ENCODE measurements around the gene MED27. TPM values are rescaled to one million over a fixed set of nuclear protein-coding genes. Genes with fewer than 3 reads are reported as not detected.

MED27 gene
- polyA plus RNA-seq, 1 donor: 12.6 TPM

GRCh38 chr9:131999692-132000551 lies 79.7 kb downstream of the MED27 start:
- no peaks in the 10 kb centered on the region for H3K27me3 ChIP-seq (ENCODE audit: control insufficient read depth, insufficient read depth, low read length)
- no peak overlapping the region for H3K27ac ChIP-seq (ENCODE audit: low read length)
- 90% methylated on average over 2 of the region's 4 CpGs for WGBS (ENCODE audit: insufficient coverage, low lambda C conversion rate)
- H3K4me1 ChIP-seq (ENCODE audit: control insufficient read depth, insufficient read depth, low read length): no peaks in the 10 kb centered on the region
- H3K4me3 ChIP-seq (ENCODE audit: low read length): no peak overlapping the region
- peaks cover 10% of the 10 kb centered on the region for H3K36me3 ChIP-seq (ENCODE audit: control insufficient read depth, insufficient read depth, low read length)
- no peak for DNase-seq
- H3K9me3 ChIP-seq (ENCODE audit: control insufficient read depth, low read depth, low read length): no peaks in the 10 kb centered on the region

- no peaks in the 10 kb centered on the region for H3K27me3 ChIP-seq (ENCODE audit: control insufficient read depth, insufficient read depth, low read length)
These were observed 81.9 kb downstream of the MED27 start for GRCh38 chr9:131997779-131998178.

GRCh38 chr9:131997076-131997475 lies 82.6 kb downstream of the MED27 start:
- peaks cover 8% of the 10 kb centered on the region for H3K36me3 ChIP-seq (ENCODE audit: control insufficient read depth, insufficient read depth, low read length)
- no peaks in the 10 kb centered on the region for H3K9me3 ChIP-seq (ENCODE audit: control insufficient read depth, low read depth, low read length)
- no peaks in the 10 kb centered on the region for H3K27me3 ChIP-seq (ENCODE audit: control insufficient read depth, insufficient read depth, low read length)
- no peak for DNase-seq
- WGBS (ENCODE audit: insufficient coverage, low lambda C conversion rate): no CpG with 5 or more reads among the region's 6 CpGs
- H3K4me1 ChIP-seq (ENCODE audit: control insufficient read depth, insufficient read depth, low read length): no peaks in the 10 kb centered on the region
- H3K4me3 ChIP-seq (ENCODE audit: low read length): no peak overlapping the region
- H3K27ac ChIP-seq (ENCODE audit: low read length): no peak overlapping the region

More at GRCh38 chr9:131997779-131998178, 81.9 kb downstream of the MED27 start:
- H3K36me3 ChIP-seq (ENCODE audit: control insufficient read depth, insufficient read depth, low read length): peaks cover 8% of the 10 kb centered on the region
- no peak overlapping the region for H3K27ac ChIP-seq (ENCODE audit: low read length)
- WGBS (ENCODE audit: insufficient coverage, low lambda C conversion rate): 100% methylated on average over 2 of the region's 7 CpGs
- no peak overlapping the region for H3K4me3 ChIP-seq (ENCODE audit: low read length)
- DNase-seq: no peak
- no peaks in the 10 kb centered on the region for H3K4me1 ChIP-seq (ENCODE audit: control insufficient read depth, insufficient read depth, low read length)
- H3K9me3 ChIP-seq (ENCODE audit: control insufficient read depth, low read depth, low read length): no peaks in the 10 kb centered on the region

GRCh38 chr9:131995382-131995781 lies 84.3 kb downstream of the MED27 start:
- H3K27ac ChIP-seq (ENCODE audit: low read length): no peak overlapping the region
- H3K27me3 ChIP-seq (ENCODE audit: control insufficient read depth, insufficient read depth, low read length): no peaks in the 10 kb centered on the region
- no CpG with 5 or more reads among the region's 2 CpGs for WGBS (ENCODE audit: insufficient coverage, low lambda C conversion rate)
- peaks cover 8% of the 10 kb centered on the region for H3K36me3 ChIP-seq (ENCODE audit: control insufficient read depth, insufficient read depth, low read length)
- H3K4me3 ChIP-seq (ENCODE audit: low read length): no peak overlapping the region
- H3K4me1 ChIP-seq (ENCODE audit: control insufficient read depth, insufficient read depth, low read length): no peaks in the 10 kb centered on the region
- DNase-seq: no peak
- H3K9me3 ChIP-seq (ENCODE audit: control insufficient read depth, low read depth, low read length): no peaks in the 10 kb centered on the region

GRCh38 chr9:131994364-131995125 lies 85.1 kb downstream of the MED27 start:
- H3K9me3 ChIP-seq (ENCODE audit: control insufficient read depth, low read depth, low read length): no peaks in the 10 kb centered on the region
- H3K4me1 ChIP-seq (ENCODE audit: control insufficient read depth, insufficient read depth, low read length): no peaks in the 10 kb centered on the region
- H3K36me3 ChIP-seq (ENCODE audit: control insufficient read depth, insufficient read depth, low read length): peaks cover 8% of the 10 kb centered on the region
- no peak for DNase-seq
- H3K27ac ChIP-seq (ENCODE audit: low read length): no peak overlapping the region
- no peak overlapping the region for H3K4me3 ChIP-seq (ENCODE audit: low read length)
- no peaks in the 10 kb centered on the region for H3K27me3 ChIP-seq (ENCODE audit: control insufficient read depth, insufficient read depth, low read length)
- WGBS (ENCODE audit: insufficient coverage, low lambda C conversion rate): no CpG with 5 or more reads among the region's 6 CpGs

- H3K4me3 ChIP-seq (ENCODE audit: low read length): no peak overlapping the region
- H3K4me1 ChIP-seq (ENCODE audit: control insufficient read depth, insufficient read depth, low read length): no peaks in the 10 kb centered on the region
- WGBS (ENCODE audit: insufficient coverage, low lambda C conversion rate): 83% methylated on average over 2 of the region's 10 CpGs
- peaks cover 8% of the 10 kb centered on the region for H3K36me3 ChIP-seq (ENCODE audit: control insufficient read depth, insufficient read depth, low read length)
- H3K27ac ChIP-seq (ENCODE audit: low read length): no peak overlapping the region
- H3K9me3 ChIP-seq (ENCODE audit: control insufficient read depth, low read depth, low read length): no peaks in the 10 kb centered on the region
- DNase-seq: no peak
- H3K27me3 ChIP-seq (ENCODE audit: control insufficient read depth, insufficient read depth, low read length): no peaks in the 10 kb centered on the region
These were observed 86.6 kb downstream of the MED27 start for GRCh38 chr9:131992906-131993657.

- 88% methylated on average over 1 of the region's 5 CpGs for WGBS (ENCODE audit: insufficient coverage, low lambda C conversion rate)
- DNase-seq: no peak
- Histone ChIP-seq H3K27ac (ENCODE audit: low read length) (no peak overlapping the region), H3K9me3 (ENCODE audit: control insufficient read depth, low read depth, low read length) (no peaks in the 10 kb centered on the region), H3K36me3 (ENCODE audit: control insufficient read depth, insufficient read depth, low read length) (no peaks in the 10 kb centered on the region), H3K4me1 (ENCODE audit: control insufficient read depth, insufficient read depth, low read length) (no peaks in the 10 kb centered on the region), H3K27me3 (ENCODE audit: control insufficient read depth, insufficient read depth, low read length) (no peaks in the 10 kb centered on the region), H3K4me3 (ENCODE audit: low read length) (no peak overlapping the region)
These were observed 92.4 kb downstream of the MED27 start for GRCh38 chr9:131987232-131987631.

- Histone ChIP-seq H3K9me3 (ENCODE audit: control insufficient read depth, low read depth, low read length) (no peaks in the 10 kb centered on the region), H3K27me3 (ENCODE audit: control insufficient read depth, insufficient read depth, low read length) (no peaks in the 10 kb centered on the region), H3K4me3 (ENCODE audit: low read length) (no peak overlapping the region), H3K36me3 (ENCODE audit: control insufficient read depth, insufficient read depth, low read length) (no peaks in the 10 kb centered on the region), H3K4me1 (ENCODE audit: control insufficient read depth, insufficient read depth, low read length) (no peaks in the 10 kb centered on the region), H3K27ac (ENCODE audit: low read length) (no peak overlapping the region)
- no peak for DNase-seq
- whole genome bisulfite sequencing (ENCODE audit: insufficient coverage, low lambda C conversion rate): 29% methylated on average over 1 of the region's 4 CpGs
These were observed 93.1 kb downstream of the MED27 start for GRCh38 chr9:131986576-131986975.

- Histone ChIP-seq H3K27me3 (ENCODE audit: control insufficient read depth, insufficient read depth, low read length) (no peaks in the 10 kb centered on the region), H3K36me3 (ENCODE audit: control insufficient read depth, insufficient read depth, low read length) (no peaks in the 10 kb centered on the region), H3K9me3 (ENCODE audit: control insufficient read depth, low read depth, low read length) (no peaks in the 10 kb centered on the region), H3K4me3 (ENCODE audit: low read length) (no peak overlapping the region), H3K27ac (ENCODE audit: low read length) (no peak overlapping the region), H3K4me1 (ENCODE audit: control insufficient read depth, insufficient read depth, low read length) (no peaks in the 10 kb centered on the region)
- WGBS (ENCODE audit: insufficient coverage, low lambda C conversion rate): 100% methylated on average over 2 of the region's 3 CpGs
- no peak for DNase-seq
These were observed 93.6 kb downstream of the MED27 start for GRCh38 chr9:131986089-131986488.

- DNase-seq: no peak
- Histone ChIP-seq H3K9me3 (ENCODE audit: control insufficient read depth, low read depth, low read length) (no peaks in the 10 kb centered on the region), H3K4me1 (ENCODE audit: control insufficient read depth, insufficient read depth, low read length) (no peaks in the 10 kb centered on the region), H3K36me3 (ENCODE audit: control insufficient read depth, insufficient read depth, low read length) (no peaks in the 10 kb centered on the region), H3K27me3 (ENCODE audit: control insufficient read depth, insufficient read depth, low read length) (no peaks in the 10 kb centered on the region), H3K4me3 (ENCODE audit: low read length) (no peak overlapping the region), H3K27ac (ENCODE audit: low read length) (no peak overlapping the region)
- WGBS (ENCODE audit: insufficient coverage, low lambda C conversion rate): no CpG with 5 or more reads among the region's 1 CpG
These were observed 95.1 kb downstream of the MED27 start for GRCh38 chr9:131984564-131984963.

Data from large intestine (tissue), 3 donors.